Caco-2 (cell line): ENCODE measurements around the gene PPP1R9A. TPM values are rescaled to one million over a fixed set of nuclear protein-coding genes. Genes with fewer than 3 reads are reported as not detected.

Source experiments
- BruUV-seq: library from RNA; stranded (reverse); fragments of 400-500 nt; replicated peaks from 2 replicates; lab custom pipeline; 2021; lab: Mats Ljungman, UMichigan
- CTCF ChIA-PET: fragments of 300-600 bp; sonication (Branson Sonifier 250); formaldehyde crosslinking; loops from one replicate; lab custom pipeline; 2022; ENCODE audit warnings: antibody characterized with exemption; lab: Charles Lee
- POLR2A ChIA-PET: fragments of 300-600 bp; sonication (Branson Sonifier 250); formaldehyde crosslinking; loops from one replicate; lab custom pipeline; 2022; ENCODE audit warnings: antibody characterized with exemption; lab: Charles Lee
- DNase-seq, 2 experiments: peaks; one replicate each; pipeline versions ENCODE4 v3.0.0 to v3.0.0-alpha.2; 2020 to 2022
- H3K27me3 ChIP-seq: replicated peaks from 2 replicates; pipeline ENCODE4 v1.6.0; 2011; ENCODE audit warnings: low read length; ENCODE audit not compliant: control insufficient read depth, insufficient read depth
- H3K36me3 ChIP-seq: 2 replicates; pipeline ENCODE4 v1.5.1; 2011; ENCODE audit warnings: low read length; ENCODE audit not compliant: control insufficient read depth, insufficient read depth
- H3K4me1 ChIP-seq: fragments of 250-450 bp; sonication (Bioruptor Pico); 2 replicates; pipeline ENCODE4 v1.5.1; 2020; ENCODE audit warnings: mild to moderate bottlenecking
- H3K4me3 ChIP-seq: 2 replicates; pipeline ENCODE4 v1.5.1; 2011; ENCODE audit warnings: low read depth, mild to moderate bottlenecking, control low read depth, low read length
- H3K9me3 ChIP-seq: fragments of 250-450 bp; sonication (Bioruptor Pico); 2 replicates; pipeline ENCODE4 v1.5.1; 2020; ENCODE audit warnings: mild to moderate bottlenecking, moderate library complexity
- H3K27ac Mint-ChIP-seq: one replicate; pipeline ENCODE4 v1.8.0; 2022; ENCODE audit warnings: mixed read lengths; ENCODE audit not compliant: unreplicated experiment
- H3K27me3 Mint-ChIP-seq: one replicate; pipeline ENCODE4 v1.8.0; 2022; ENCODE audit warnings: mixed read lengths; ENCODE audit not compliant: insufficient read depth, unreplicated experiment
- H3K36me3 Mint-ChIP-seq: one replicate; pipeline ENCODE4 v1.8.0; 2022; ENCODE audit warnings: mild to moderate bottlenecking, mixed read lengths; ENCODE audit not compliant: insufficient read depth, unreplicated experiment
- H3K4me1 Mint-ChIP-seq: one replicate; pipeline ENCODE4 v1.8.0; 2022; ENCODE audit warnings: low read depth, mixed read lengths; ENCODE audit not compliant: unreplicated experiment
- H3K4me3 Mint-ChIP-seq: one replicate; pipeline ENCODE4 v1.8.0; 2022; ENCODE audit warnings: mild to moderate bottlenecking, moderate library complexity, mixed read lengths; ENCODE audit not compliant: unreplicated experiment
- H3K9me3 Mint-ChIP-seq: one replicate; pipeline ENCODE4 v1.8.0; 2022; ENCODE audit warnings: mixed read lengths; ENCODE audit not compliant: unreplicated experiment
- intact Hi-C: fragments of 100-400 bp; cut with micrococcal nuclease; formaldehyde crosslinking; loops from one replicate; pipeline ENCODE4 v1.10.0; 2022; ENCODE audit not compliant: unreplicated experiment
- total RNA-seq: library from RNA; stranded (reverse); gene quantifications from 2 replicates; pipeline ENCODE4 v1.2.3, GENCODE V29; 2022
- TF ChIP-seq, protein P1 (sequence below), 2 experiments: fragments of 200-600 bp in 1 of 2; IDR thresholded peaks; 1 replicate in 1 of 2; 2 replicates in 1 of 2; pipeline versions ENCODE4 v1.5.1 to v1.8.0; 2011 to 2022; ENCODE audit warnings: antibody characterized with exemption in 1 of 2, control low read depth in 1 of 2, inconsistent platforms in 1 of 2, low read depth in 1 of 2, low read length in 1 of 2, mild to moderate bottlenecking in 1 of 2, moderate library complexity in 1 of 2; ENCODE audit not compliant: insufficient read depth in 1 of 2, severe bottlenecking in 1 of 2, unreplicated experiment in 1 of 2

PPP1R9A gene
- total RNA-seq, 1 experiment from 2014 or later = 37.4 TPM

DNA sequence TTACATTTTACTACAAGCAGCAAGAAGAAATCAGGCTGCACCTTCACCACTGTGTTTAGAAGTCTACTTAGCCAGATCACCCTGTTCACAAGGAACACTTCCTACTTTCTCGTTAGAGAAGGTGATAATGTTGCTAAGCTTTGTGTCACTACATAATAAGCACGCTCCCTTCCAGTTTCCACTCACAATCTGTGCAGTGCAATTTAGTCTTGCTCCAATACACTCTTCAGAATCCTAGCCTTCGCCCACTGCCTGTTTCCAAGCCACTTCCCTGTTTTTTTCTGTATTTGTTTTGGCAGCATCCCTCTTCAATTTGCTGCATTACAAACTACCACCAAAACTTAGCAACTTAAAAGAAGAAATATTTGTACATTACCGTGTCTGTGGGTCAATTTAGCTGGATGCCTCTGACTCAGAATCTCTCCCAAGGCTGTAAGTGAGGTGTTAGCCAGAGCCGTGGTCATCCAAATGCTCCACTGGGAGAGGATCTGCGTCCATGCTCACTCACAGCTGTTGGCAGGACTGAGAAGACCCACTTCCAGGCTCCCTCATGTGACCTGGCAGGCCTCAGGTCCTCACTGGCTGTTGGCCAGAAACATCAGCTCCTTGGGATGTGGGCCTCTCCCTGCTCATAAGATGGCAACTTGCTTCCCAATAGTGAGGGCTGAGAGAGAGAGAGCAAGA is 306.6 kb downstream of the PPP1R9A start:
- no peaks in the 10 kb centered on the region for H3K27me3 Mint-ChIP-seq
- POLR2A ChIA-PET = no interaction called here
- BruUV-seq = no TSS peak
- DNase-seq = no peak
- H3K9me3 Mint-ChIP-seq = no peaks in the 10 kb centered on the region
- Histone ChIP-seq H3K27me3 (no peaks in the 10 kb centered on the region), H3K9me3 (no peaks in the 10 kb centered on the region), H3K4me3 (no peak overlapping the region), H3K36me3 (no peaks in the 10 kb centered on the region), H3K4me1 (no peaks in the 10 kb centered on the region)
- no peak overlapping the region for H3K27ac Mint-ChIP-seq
- TF ChIP-seq, protein P1, sequence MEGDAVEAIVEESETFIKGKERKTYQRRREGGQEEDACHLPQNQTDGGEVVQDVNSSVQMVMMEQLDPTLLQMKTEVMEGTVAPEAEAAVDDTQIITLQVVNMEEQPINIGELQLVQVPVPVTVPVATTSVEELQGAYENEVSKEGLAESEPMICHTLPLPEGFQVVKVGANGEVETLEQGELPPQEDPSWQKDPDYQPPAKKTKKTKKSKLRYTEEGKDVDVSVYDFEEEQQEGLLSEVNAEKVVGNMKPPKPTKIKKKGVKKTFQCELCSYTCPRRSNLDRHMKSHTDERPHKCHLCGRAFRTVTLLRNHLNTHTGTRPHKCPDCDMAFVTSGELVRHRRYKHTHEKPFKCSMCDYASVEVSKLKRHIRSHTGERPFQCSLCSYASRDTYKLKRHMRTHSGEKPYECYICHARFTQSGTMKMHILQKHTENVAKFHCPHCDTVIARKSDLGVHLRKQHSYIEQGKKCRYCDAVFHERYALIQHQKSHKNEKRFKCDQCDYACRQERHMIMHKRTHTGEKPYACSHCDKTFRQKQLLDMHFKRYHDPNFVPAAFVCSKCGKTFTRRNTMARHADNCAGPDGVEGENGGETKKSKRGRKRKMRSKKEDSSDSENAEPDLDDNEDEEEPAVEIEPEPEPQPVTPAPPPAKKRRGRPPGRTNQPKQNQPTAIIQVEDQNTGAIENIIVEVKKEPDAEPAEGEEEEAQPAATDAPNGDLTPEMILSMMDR (IDR thresholded peaks at IDR 0.05; ENCODE audit: insufficient read depth in 1 of 2, low read depth in 1 of 2, low read length in 1 of 2, severe bottlenecking in 1 of 2, unreplicated experiment in 1 of 2) = no peak
- intact Hi-C loops = no loop called here
- H3K4me1 Mint-ChIP-seq = no peaks in the 10 kb centered on the region
- no peak overlapping the region for H3K4me3 Mint-ChIP-seq
- CTCF ChIA-PET = interaction anchor here (0.7 kb wide), 1 partner anchor 33 kb away, joined by 3 read pairs; no protein-coding TSS in a partner anchor
- H3K36me3 Mint-ChIP-seq = peaks cover 6% of the 10 kb centered on the region

DNA sequence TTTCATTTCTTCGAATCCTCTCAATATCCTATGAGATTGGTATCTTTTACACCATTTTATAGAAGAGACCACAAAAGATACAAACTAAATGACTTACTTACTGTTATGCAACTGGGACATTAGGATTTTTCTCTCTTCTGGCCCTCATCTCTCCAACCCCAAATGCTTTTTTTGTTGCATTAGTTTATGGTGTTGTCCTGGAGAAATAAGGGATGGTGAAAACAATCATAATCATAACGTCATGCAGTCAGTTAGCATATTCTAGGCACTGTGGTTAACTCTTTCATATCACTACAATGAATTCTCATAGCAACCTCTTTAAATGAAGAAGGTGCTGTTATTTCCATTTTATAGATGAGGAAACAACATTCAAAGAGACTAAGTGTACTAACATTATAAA is 312.3 kb downstream of the PPP1R9A start:
- Mint-ChIP-seq H3K4me3 (no peak overlapping the region), H3K9me3 (no peaks in the 10 kb centered on the region), H3K4me1 (no peaks in the 10 kb centered on the region), H3K27me3 (no peaks in the 10 kb centered on the region), H3K27ac (no peak overlapping the region), H3K36me3 (peaks cover under 1% of the 10 kb centered on the region)
- no peaks in the 10 kb centered on the region for H3K4me1 ChIP-seq
- H3K4me3 ChIP-seq = no peak overlapping the region
- intact Hi-C loops = no loop called here
- DNase-seq = no peak
- no peaks in the 10 kb centered on the region for H3K9me3 ChIP-seq
- H3K27me3 ChIP-seq = no peaks in the 10 kb centered on the region
- ChIA-PET POLR2A (no interaction called here), CTCF (no interaction called here)
- BruUV-seq = no TSS peak
- H3K36me3 ChIP-seq = no peaks in the 10 kb centered on the region
- TF ChIP-seq, protein P1 (IDR thresholded peaks at IDR 0.05; ENCODE audit: insufficient read depth in 1 of 2, low read depth in 1 of 2, low read length in 1 of 2, severe bottlenecking in 1 of 2, unreplicated experiment in 1 of 2) = no peak

- Mint-ChIP-seq H3K36me3 (no peaks in the 10 kb centered on the region), H3K9me3 (no peaks in the 10 kb centered on the region), H3K4me3 (no peak overlapping the region), H3K4me1 (no peaks in the 10 kb centered on the region), H3K27ac (no peak overlapping the region), H3K27me3 (no peaks in the 10 kb centered on the region)
- ChIA-PET POLR2A (no interaction called here), CTCF (no interaction called here)
- no peaks in the 10 kb centered on the region for H3K4me1 ChIP-seq
- no peak for DNase-seq
- H3K36me3 ChIP-seq = no peaks in the 10 kb centered on the region
- intact Hi-C loops = no loop called here
- H3K27me3 ChIP-seq = no peaks in the 10 kb centered on the region
- no TSS peak for BruUV-seq
- TF ChIP-seq, protein P1 (IDR thresholded peaks at IDR 0.05; ENCODE audit: insufficient read depth in 1 of 2, low read depth in 1 of 2, low read length in 1 of 2, severe bottlenecking in 1 of 2, unreplicated experiment in 1 of 2) = no peak
- no peaks in the 10 kb centered on the region for H3K9me3 ChIP-seq
- no peak overlapping the region for H3K4me3 ChIP-seq
These were observed 312.9 kb downstream of the PPP1R9A start for GRCh38 chr7:95220328-95220727.
